HepG2 (cell line): ENCODE measurements around the gene ADGRL2. TPM values are rescaled to one million over a fixed set of nuclear protein-coding genes. Genes with fewer than 3 reads are reported as not detected.

Source experiments
- ATAC-seq: fragments of 200-7000 bp; cut with Tn5 transposase; 3 replicates; pipeline ENCODE4 v1.9.1; 2020; ENCODE audit warnings: mild to moderate bottlenecking, moderate library complexity
- BruUV-seq: library from RNA; stranded (reverse); fragments of 400-500 nt; replicated peaks from 2 replicates; lab custom pipeline; 2021; lab: Mats Ljungman, UMichigan
- CTCF ChIA-PET: fragments of 300-600 bp; formaldehyde crosslinking; extraction: SDS; loops from one replicate; lab custom pipeline; 2021; ENCODE audit warnings: low total read pairs, inconsistent platforms, low intra/inter-chr PET ratio; lab: Yijun Ruan, JAX
- POLR2A ChIA-PET: fragments of 350-600 bp; sonication (Branson Sonifier 250); formaldehyde crosslinking; loops from one replicate; lab custom pipeline; 2020; ENCODE audit warnings: antibody characterized with exemption, inconsistent platforms; lab: Yijun Ruan, JAX
- DNase-seq: peaks from one replicate; pipeline ENCODE4 v3.0.0-alpha.2; 2015; ENCODE audit warnings: low spot score
- FAIRE-seq: peaks from 3 replicates; lab custom pipeline; 2011; peaks lifted over from hg19 to GRCh38; lab: Jason Lieb, UNC
- H2AFZ ChIP-seq: one replicate; pipeline ENCODE4 v1.6.1; 2011; ENCODE audit warnings: low read length, inconsistent platforms
- H3K27ac ChIP-seq: fragments of 300-600 bp; 3 replicates; pipeline ENCODE4 v1.8.0; 2011; ENCODE audit warnings: mixed run types, mild to moderate bottlenecking, mixed read lengths, low read length, inconsistent platforms; ENCODE audit not compliant: insufficient read depth; ENCODE audit errors: extremely low read length
- H3K27me3 ChIP-seq, 2 experiments: fragments of 200-600 bp in 1 of 2; 2 replicates in 1 of 2; 3 replicates in 1 of 2; pipeline versions ENCODE4 v1.6.0 to v1.8.0; 2011; ENCODE audit warnings: low read length in 2 of 2, mild to moderate bottlenecking in 2 of 2, moderate library complexity in 2 of 2, inconsistent platforms in 1 of 2; ENCODE audit not compliant: insufficient read depth in 2 of 2, control insufficient read depth in 1 of 2
- H3K36me3 ChIP-seq, 2 experiments: fragments of 200-600 bp in 1 of 2; replicated peaks in 1 of 2; 2 replicates in 1 of 2; 3 replicates in 1 of 2; pipeline versions ENCODE4 v1.5.1 to v1.8.0; 2011; ENCODE audit warnings: low read length in 2 of 2, inconsistent platforms in 1 of 2; ENCODE audit not compliant: insufficient read depth in 2 of 2, control insufficient read depth in 1 of 2
- H3K4me1 ChIP-seq: 2 replicates; pipeline ENCODE4 v1.5.1; 2012; ENCODE audit warnings: low read length, inconsistent platforms; ENCODE audit not compliant: insufficient read depth
- H3K4me2 ChIP-seq: 2 replicates; pipeline ENCODE4 v1.6.0; 2011; ENCODE audit warnings: low read depth, low read length, inconsistent platforms
- H3K4me3 ChIP-seq, 3 experiments: fragments of 200-600 bp in 1 of 3; sonication (generic), shearing (Covaris generic) in 1 of 3; replicated peaks in 1 of 3; 2 replicates each; pipeline ENCODE4 v1.5.1; 2011 to 2016; ENCODE audit warnings: low read length in 3 of 3, inconsistent platforms in 2 of 3, low read depth in 2 of 3, mild to moderate bottlenecking in 2 of 3, control low read depth in 1 of 3, mixed read lengths in 1 of 3; ENCODE audit not compliant: insufficient read depth in 1 of 3
- H3K79me2 ChIP-seq: one replicate; pipeline ENCODE4 v1.6.1; 2011; ENCODE audit warnings: low read length, inconsistent platforms; ENCODE audit not compliant: insufficient read depth
- H3K9ac ChIP-seq: 2 replicates; pipeline ENCODE4 v1.6.0; 2011; ENCODE audit warnings: mild to moderate bottlenecking, low read depth, low read length, inconsistent platforms; ENCODE audit not compliant: insufficient read depth
- H3K9me3 ChIP-seq: 2 replicates; pipeline ENCODE4 v1.5.1; 2012; ENCODE audit warnings: mild to moderate bottlenecking, low read length
- H4K20me1 ChIP-seq: 2 replicates; pipeline ENCODE4 v1.6.0; 2011; ENCODE audit warnings: inconsistent platforms, mild to moderate bottlenecking, low read length, moderate library complexity; ENCODE audit not compliant: insufficient read depth
- DZIP1 ChIP-seq: sonication (generic); formaldehyde crosslinking; IDR thresholded peaks from 2 replicates; pipeline ENCODE4 v1.5.0; 2020; ENCODE audit warnings: mild to moderate bottlenecking, missing genetic modification reagents
- FIP1L1 ChIP-seq: fragments of 200-400 bp; formaldehyde crosslinking; IDR thresholded peaks from 2 replicates; pipeline ENCODE4 v1.6.1; 2018; ENCODE audit warnings: low read depth, mild to moderate bottlenecking, low read length, moderate library complexity, borderline replicate concordance; ENCODE audit not compliant: insufficient read depth
- GPN1 ChIP-seq: sonication (generic); formaldehyde crosslinking; IDR thresholded peaks from 2 replicates; pipeline ENCODE4 v1.5.1; 2020; ENCODE audit warnings: missing genetic modification reagents, borderline replicate concordance
- LBX2 ChIP-seq: sonication (generic); formaldehyde crosslinking; IDR thresholded peaks from 2 replicates; pipeline ENCODE4 v1.5.0; 2020; ENCODE audit warnings: missing genetic modification reagents, mild to moderate bottlenecking, borderline replicate concordance
- PCBP2 ChIP-seq: fragments of 200-400 bp; formaldehyde crosslinking; optimal IDR thresholded peaks from 2 replicates; pipeline ENCODE3; 2018; ENCODE audit warnings: low read length, low read depth; ENCODE audit not compliant: poor library complexity, severe bottlenecking
- PTBP1 ChIP-seq: fragments of 200-400 bp; formaldehyde crosslinking; IDR thresholded peaks from 2 replicates; pipeline ENCODE4 v1.6.1; 2018; ENCODE audit warnings: low read length, low read depth; ENCODE audit not compliant: poor library complexity, severe bottlenecking
- RARG ChIP-seq: sonication (generic); formaldehyde crosslinking; IDR thresholded peaks from 2 replicates; pipeline ENCODE4 v1.4.0; 2020; ENCODE audit warnings: low read depth, mild to moderate bottlenecking, missing genetic modification reagents
- TFAP4 ChIP-seq: sonication (generic); IDR thresholded peaks from 2 replicates; pipeline ENCODE4 v1.6.1; 2016; ENCODE audit warnings: low read depth, borderline replicate concordance
- ZNF572 ChIP-seq: sonication (generic); formaldehyde crosslinking; IDR thresholded peaks from 2 replicates; pipeline ENCODE4 v1.5.1; 2020; ENCODE audit warnings: mild to moderate bottlenecking, missing genetic modification reagents
- ZNF710 ChIP-seq: sonication (generic); formaldehyde crosslinking; IDR thresholded peaks from 2 replicates; pipeline ENCODE4 v1.5.0; 2020; ENCODE audit warnings: mild to moderate bottlenecking, missing genetic modification reagents, borderline replicate concordance
- ZNF790 ChIP-seq: sonication (generic); formaldehyde crosslinking; IDR thresholded peaks from 2 replicates; pipeline ENCODE4 v1.8.0; 2022; ENCODE audit warnings: missing genetic modification reagents, mild to moderate bottlenecking, borderline replicate concordance
- WGBS: methylation state at CpG from one replicate; pipeline ENCODE4 v1.1.6; 2017; ENCODE audit warnings: low lambda C conversion rate; 5-methylcytosine and 5-hydroxymethylcytosine counted together
- in situ Hi-C: cut with HindIII; loops from 2 replicates; pipeline ENCODE4 v1.10.0; 2017; ENCODE audit warnings: low pct_unique_long_range_greater_than_20kb; ENCODE audit not compliant: extremely low pct_ligation_motif_present
- intact Hi-C: fragments of 100-400 bp; cut with micrococcal nuclease; formaldehyde crosslinking; loops from one replicate; pipeline ENCODE4 v1.10.0; 2022; ENCODE audit not compliant: unreplicated experiment
- polyA plus RNA-seq, 8 experiments: library from polyadenylated mRNA; depleted of rRNA in 3 of 8; stranded (reverse) in 7 of 8; unstranded in 1 of 8; fragments of >200 nt; fragmentation: Illumina TruSeq in 4 of 8; extraction: Trizol in 4 of 8; gene quantifications; 2 replicates each; pipeline versions ENCODE4 v1.2.1 to v1.2.3, GENCODE V29; 2011 to 2016; ENCODE audit warnings: low read depth in 4 of 8, missing spikeins in 1 of 8, mixed read lengths in 1 of 8; ENCODE audit not compliant: insufficient read depth in 1 of 8
- total RNA-seq, 5 experiments: library from RNA; depleted of rRNA; stranded (reverse); fragments of >200 nt; fragmentation: Illumina TruSeq; extraction: Trizol; gene quantifications; 2 replicates each; pipeline ENCODE4 v1.2.3, GENCODE V29; 2016; ENCODE audit warnings: low read depth in 1 of 5
- TF ChIP-seq, protein P1 (sequence below): sonication (generic); formaldehyde crosslinking; IDR thresholded peaks from 2 replicates; pipeline ENCODE4 v1.4.0; 2020; ENCODE audit warnings: missing genetic modification reagents
- TF ChIP-seq, protein P2 (sequence below): sonication (generic); formaldehyde crosslinking; IDR thresholded peaks from 2 replicates; pipeline ENCODE4 v1.5.0; 2020; ENCODE audit warnings: missing genetic modification reagents

Gene ADGRL2
- total and polyA plus RNA-seq, 2 of the 13 experiments (the other 11 are each of a cell fraction or from before 2014, with no cell fraction given), result 15.3 to 31.6 TPM

GRCh38 chr1:82019508-82019907 is 218.8 kb downstream of the ADGRL2 start (continued):
- TF ChIP-seq DZIP1 (CRISPR knock-in tag) (no peak), PTBP1 (no peak)
- TF ChIP-seq, all 625 proteins: peak for 0

GRCh38 chr1:82030830-82031229 is 230.1 kb downstream of the ADGRL2 start:
- no peak for ATAC-seq
- TF ChIP-seq ZNF790 (CRISPR knock-in tag) (no peak), RARG (no peak), PCBP2 (no peak), ZNF572 (no peak), LBX2 (no peak), FIP1L1 (no peak), ZNF710 (no peak), TFAP4 (no peak), GPN1 (CRISPR knock-in tag) (no peak)
- TF ChIP-seq, protein P1, sequence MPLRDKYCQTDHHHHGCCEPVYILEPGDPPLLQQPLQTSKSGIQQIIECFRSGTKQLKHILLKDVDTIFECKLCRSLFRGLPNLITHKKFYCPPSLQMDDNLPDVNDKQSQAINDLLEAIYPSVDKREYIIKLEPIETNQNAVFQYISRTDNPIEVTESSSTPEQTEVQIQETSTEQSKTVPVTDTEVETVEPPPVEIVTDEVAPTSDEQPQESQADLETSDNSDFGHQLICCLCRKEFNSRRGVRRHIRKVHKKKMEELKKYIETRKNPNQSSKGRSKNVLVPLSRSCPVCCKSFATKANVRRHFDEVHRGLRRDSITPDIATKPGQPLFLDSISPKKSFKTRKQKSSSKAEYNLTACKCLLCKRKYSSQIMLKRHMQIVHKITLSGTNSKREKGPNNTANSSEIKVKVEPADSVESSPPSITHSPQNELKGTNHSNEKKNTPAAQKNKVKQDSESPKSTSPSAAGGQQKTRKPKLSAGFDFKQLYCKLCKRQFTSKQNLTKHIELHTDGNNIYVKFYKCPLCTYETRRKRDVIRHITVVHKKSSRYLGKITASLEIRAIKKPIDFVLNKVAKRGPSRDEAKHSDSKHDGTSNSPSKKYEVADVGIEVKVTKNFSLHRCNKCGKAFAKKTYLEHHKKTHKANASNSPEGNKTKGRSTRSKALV, result no peak
- TF ChIP-seq, protein P2, sequence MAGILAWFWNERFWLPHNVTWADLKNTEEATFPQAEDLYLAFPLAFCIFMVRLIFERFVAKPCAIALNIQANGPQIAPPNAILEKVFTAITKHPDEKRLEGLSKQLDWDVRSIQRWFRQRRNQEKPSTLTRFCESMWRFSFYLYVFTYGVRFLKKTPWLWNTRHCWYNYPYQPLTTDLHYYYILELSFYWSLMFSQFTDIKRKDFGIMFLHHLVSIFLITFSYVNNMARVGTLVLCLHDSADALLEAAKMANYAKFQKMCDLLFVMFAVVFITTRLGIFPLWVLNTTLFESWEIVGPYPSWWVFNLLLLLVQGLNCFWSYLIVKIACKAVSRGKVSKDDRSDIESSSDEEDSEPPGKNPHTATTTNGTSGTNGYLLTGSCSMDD (CRISPR knock-in tag), result no peak

More at GRCh38 chr1:82030830-82031229, 230.1 kb downstream of the ADGRL2 start:
- no peaks in the 10 kb centered on the region for H3K79me2 ChIP-seq
- ChIA-PET CTCF (no interaction called here), POLR2A (no interaction called here)
- no peak overlapping the region for H3K4me3 ChIP-seq
- no peaks in the 10 kb centered on the region for H4K20me1 ChIP-seq
- FAIRE-seq, result no peak
- H3K36me3 ChIP-seq, result no peaks in the 10 kb centered on the region
- no peak overlapping the region for H3K4me2 ChIP-seq
- WGBS, result under 1% methylated on average over 3 of the region's 3 CpGs
- peaks cover 58% of the 10 kb centered on the region for H3K9me3 ChIP-seq
- in situ Hi-C loops, result no loop called here
- intact Hi-C loops, result no loop called here
- BruUV-seq, result no TSS peak
- H3K27me3 ChIP-seq, result no peaks in the 10 kb centered on the region
- H2AFZ ChIP-seq, result no peak overlapping the region
- no peak for DNase-seq
- H3K27ac ChIP-seq, result no peak overlapping the region
- H3K4me1 ChIP-seq, result no peaks in the 10 kb centered on the region
- H3K9ac ChIP-seq, result no peak overlapping the region
